Activated CD8-positive, alpha-beta T cell treated with anti-CD3 and anti-CD28 coated beads for 36 hours (primary cell): Measurements from ENCODE around the gene DLG2. TPM values are rescaled to one million over a fixed set of nuclear protein-coding genes. Genes with fewer than 3 reads are reported as not detected.

Source experiments
- ATAC-seq: fragments of 200-7000 bp; cut with Tn5 transposase; one replicate; pipeline ENCODE4 v1.10.0; 2021; ENCODE audit warnings: mild to moderate bottlenecking, moderate library complexity
- CTCF ChIA-PET: fragments of 350-600 bp; sonication (Branson Sonifier 250); formaldehyde crosslinking; loops from one replicate; lab custom pipeline; 2021; ENCODE audit warnings: antibody characterized with exemption; lab: Charles Lee
- POLR2A ChIA-PET: fragments of 350-600 bp; sonication (Branson Sonifier 250); formaldehyde crosslinking; loops from one replicate; lab custom pipeline; 2021; ENCODE audit warnings: antibody characterized with exemption; lab: Charles Lee
- DNase-seq: peaks from one replicate; pipeline ENCODE4 v3.0.0-alpha.2; 2020
- H3K27ac Mint-ChIP-seq: one replicate; pipeline ENCODE4 v1.8.0; 2021; ENCODE audit warnings: mild to moderate bottlenecking, mixed read lengths
- H3K27me3 Mint-ChIP-seq: one replicate; pipeline ENCODE4 v1.8.0; 2021; ENCODE audit warnings: mixed read lengths
- H3K36me3 Mint-ChIP-seq: one replicate; pipeline ENCODE4 v1.8.0; 2021; ENCODE audit warnings: low read depth, mixed read lengths
- H3K4me1 Mint-ChIP-seq: one replicate; pipeline ENCODE4 v1.8.0; 2021; ENCODE audit warnings: low read depth, mixed read lengths
- H3K4me3 Mint-ChIP-seq: one replicate; pipeline ENCODE4 v1.8.0; 2021; ENCODE audit warnings: mild to moderate bottlenecking, moderate library complexity, mixed read lengths
- H3K9me3 Mint-ChIP-seq: one replicate; pipeline ENCODE4 v1.8.0; 2021; ENCODE audit warnings: mixed read lengths
- intact Hi-C: fragments of 100-400 bp; cut with micrococcal nuclease; formaldehyde crosslinking; loops from one replicate; pipeline ENCODE4 v1.10.0; 2022
- total RNA-seq, 2 experiments: library from RNA; stranded (reverse); gene quantifications; one replicate each; pipeline ENCODE4 v1.2.3, GENCODE V29; 2021
- TF ChIP-seq, protein P1 (sequence below): fragments of 200-600 bp; IDR thresholded peaks from one replicate; pipeline ENCODE4 v1.8.0; 2022; ENCODE audit warnings: antibody characterized with exemption, mild to moderate bottlenecking

The DLG2 gene
- total RNA-seq, 2 experiments from 2014 or later: 2.2 to 2.6 TPM

DNA sequence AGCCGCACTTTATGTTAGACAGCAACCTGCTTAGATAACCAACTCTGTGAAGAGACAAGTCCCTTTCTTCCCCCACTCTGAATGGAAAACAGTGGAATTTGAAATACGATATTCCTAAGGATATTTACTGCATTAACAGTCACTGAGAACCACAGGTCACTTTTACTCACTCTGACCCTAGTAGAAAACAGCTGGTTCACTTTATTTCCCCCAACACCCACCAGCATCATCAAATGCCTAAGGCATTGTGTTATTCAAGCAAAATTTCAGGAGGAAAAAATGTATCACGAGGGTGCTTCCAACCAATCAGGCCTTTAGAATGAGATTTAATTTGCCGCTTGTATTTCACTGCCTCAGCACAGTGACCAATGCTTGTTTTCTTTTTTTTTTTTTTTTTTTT lies 1206.9 kb downstream of the DLG2 start:
- Mint-ChIP-seq H3K27me3 (no peaks in the 10 kb centered on the region), H3K4me1 (no peaks in the 10 kb centered on the region), H3K4me3 (no peak overlapping the region), H3K36me3 (no peaks in the 10 kb centered on the region), H3K9me3 (peaks cover 15% of the 10 kb centered on the region), H3K27ac (no peak overlapping the region)
- TF ChIP-seq, protein P1, sequence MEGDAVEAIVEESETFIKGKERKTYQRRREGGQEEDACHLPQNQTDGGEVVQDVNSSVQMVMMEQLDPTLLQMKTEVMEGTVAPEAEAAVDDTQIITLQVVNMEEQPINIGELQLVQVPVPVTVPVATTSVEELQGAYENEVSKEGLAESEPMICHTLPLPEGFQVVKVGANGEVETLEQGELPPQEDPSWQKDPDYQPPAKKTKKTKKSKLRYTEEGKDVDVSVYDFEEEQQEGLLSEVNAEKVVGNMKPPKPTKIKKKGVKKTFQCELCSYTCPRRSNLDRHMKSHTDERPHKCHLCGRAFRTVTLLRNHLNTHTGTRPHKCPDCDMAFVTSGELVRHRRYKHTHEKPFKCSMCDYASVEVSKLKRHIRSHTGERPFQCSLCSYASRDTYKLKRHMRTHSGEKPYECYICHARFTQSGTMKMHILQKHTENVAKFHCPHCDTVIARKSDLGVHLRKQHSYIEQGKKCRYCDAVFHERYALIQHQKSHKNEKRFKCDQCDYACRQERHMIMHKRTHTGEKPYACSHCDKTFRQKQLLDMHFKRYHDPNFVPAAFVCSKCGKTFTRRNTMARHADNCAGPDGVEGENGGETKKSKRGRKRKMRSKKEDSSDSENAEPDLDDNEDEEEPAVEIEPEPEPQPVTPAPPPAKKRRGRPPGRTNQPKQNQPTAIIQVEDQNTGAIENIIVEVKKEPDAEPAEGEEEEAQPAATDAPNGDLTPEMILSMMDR: no peak
- ATAC-seq: no peak
- DNase-seq: no peak
- intact Hi-C loops: no loop called here
- ChIA-PET CTCF (no interaction called here), POLR2A (no interaction called here)

DNA sequence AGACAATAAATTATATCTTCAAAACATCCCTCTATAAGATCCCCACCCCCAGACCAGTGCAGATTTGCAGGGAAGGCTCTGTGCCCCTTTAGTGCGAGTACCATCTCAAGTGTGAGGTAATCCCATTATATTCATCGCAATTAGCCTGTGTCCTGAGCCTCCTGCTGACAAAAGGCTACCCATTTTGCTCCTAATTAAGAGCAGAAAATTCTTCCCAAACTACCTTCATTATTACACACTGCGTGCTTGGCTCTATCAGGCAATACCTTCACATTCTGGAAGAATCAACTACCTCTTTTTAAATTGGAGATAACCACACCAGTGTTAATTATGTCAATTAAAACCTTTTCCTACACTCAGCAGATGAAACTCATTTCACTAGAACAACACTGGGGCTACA lies 1207.5 kb downstream of the DLG2 start:
- Mint-ChIP-seq H3K4me3 (no peak overlapping the region), H3K4me1 (no peaks in the 10 kb centered on the region), H3K27ac (no peak overlapping the region), H3K36me3 (no peaks in the 10 kb centered on the region), H3K27me3 (no peaks in the 10 kb centered on the region), H3K9me3 (peaks cover 15% of the 10 kb centered on the region)
- ChIA-PET CTCF (no interaction called here), POLR2A (no interaction called here)
- TF ChIP-seq, protein P1: no peak
- intact Hi-C loops: no loop called here
- DNase-seq (no peak), ATAC-seq (no peak)

DNA sequence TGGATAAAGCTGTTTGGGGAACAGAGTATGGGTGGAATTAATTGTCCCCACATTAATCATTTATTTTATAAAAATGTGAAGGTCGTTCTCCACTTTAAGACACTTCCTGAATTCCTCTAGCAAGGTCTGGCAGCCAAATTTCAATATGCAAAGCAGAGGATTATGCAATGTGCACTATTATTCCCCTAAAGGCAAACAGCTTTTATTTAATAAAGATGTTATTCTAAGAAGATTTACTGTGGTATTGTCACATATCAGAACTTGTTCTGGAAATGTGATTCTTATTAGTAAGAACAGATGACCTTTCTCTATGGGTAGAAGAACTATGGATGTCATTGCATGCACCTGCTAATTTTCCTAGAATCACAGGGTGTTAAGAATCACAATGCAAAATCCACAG lies 1212.2 kb downstream of the DLG2 start:
- peaks cover 5% of the 10 kb centered on the region for H3K9me3 Mint-ChIP-seq
- DNase-seq (no peak), ATAC-seq (no peak)
- ChIA-PET CTCF (no interaction called here), POLR2A (no interaction called here)
- H3K27ac Mint-ChIP-seq: no peak overlapping the region
- TF ChIP-seq, protein P1: no peak
- no peaks in the 10 kb centered on the region for H3K27me3 Mint-ChIP-seq
- no peak overlapping the region for H3K4me3 Mint-ChIP-seq
- intact Hi-C loops: no loop called here
- H3K36me3 Mint-ChIP-seq: no peaks in the 10 kb centered on the region
- no peaks in the 10 kb centered on the region for H3K4me1 Mint-ChIP-seq

DNA sequence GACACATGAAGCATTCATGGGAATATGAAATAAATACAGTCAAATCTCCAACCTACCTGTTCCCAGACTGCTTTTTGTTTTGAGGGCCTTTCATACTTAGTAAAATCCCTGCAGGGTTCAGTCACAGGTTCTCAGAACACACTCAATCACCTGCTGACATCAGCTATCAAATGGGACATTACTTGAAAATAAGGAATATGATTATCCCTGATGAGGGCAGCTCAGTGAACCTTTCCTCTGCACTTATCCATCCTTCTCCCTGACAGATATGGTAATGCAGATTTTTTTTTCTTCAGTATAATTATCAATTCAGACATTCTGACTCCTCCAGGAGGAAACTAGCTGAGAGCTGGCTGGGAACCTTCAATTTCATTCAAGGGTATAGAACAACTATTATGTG lies 1213.6 kb downstream of the DLG2 start:
- Mint-ChIP-seq H3K9me3 (peaks cover 5% of the 10 kb centered on the region), H3K4me3 (no peak overlapping the region), H3K36me3 (no peaks in the 10 kb centered on the region), H3K27me3 (no peaks in the 10 kb centered on the region), H3K27ac (no peak overlapping the region), H3K4me1 (no peaks in the 10 kb centered on the region)
- no peak for ATAC-seq
- TF ChIP-seq, protein P1: no peak
- ChIA-PET POLR2A (no interaction called here), CTCF (no interaction called here)
- intact Hi-C loops: no loop called here
- no peak for DNase-seq

DNA sequence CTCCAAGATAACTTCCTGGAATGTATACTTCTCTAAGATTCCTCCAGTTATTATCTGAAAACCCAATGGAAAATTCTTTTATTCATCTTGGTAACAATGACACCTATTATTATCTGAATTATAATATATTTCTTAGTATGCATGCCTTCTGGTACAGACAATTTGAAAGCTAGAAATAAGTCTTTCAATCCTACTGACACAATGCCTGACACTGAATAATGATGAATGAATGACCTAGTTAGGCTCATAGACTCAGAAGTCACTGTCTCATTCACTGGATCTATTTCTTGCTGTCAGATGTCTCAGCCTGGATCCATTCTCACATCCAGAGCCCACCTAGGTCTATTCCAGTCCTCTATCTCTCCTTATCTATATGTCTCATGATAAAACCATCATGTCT lies 1214.3 kb downstream of the DLG2 start:
- Mint-ChIP-seq H3K4me3 (no peak overlapping the region), H3K4me1 (no peaks in the 10 kb centered on the region), H3K27me3 (no peaks in the 10 kb centered on the region), H3K36me3 (no peaks in the 10 kb centered on the region), H3K27ac (no peak overlapping the region), H3K9me3 (peaks cover 5% of the 10 kb centered on the region)
- intact Hi-C loops: no loop called here
- TF ChIP-seq, protein P1: no peak
- ATAC-seq (no peak), DNase-seq (no peak)
- ChIA-PET POLR2A (no interaction called here), CTCF (no interaction called here)
